GM12865 (cell line): ENCODE measurements around the gene MAZ.
A peak's percentile ranks its signal among the peaks of the same experiment; 100 is the strongest.
"Not testable (repeated sequence)": the region's sequence is repeated elsewhere in the genome, so short reads cannot be mapped to it uniquely, and the experiment has no call there.

ENCODE experiments used
- DNase-seq: peaks from one replicate; pipeline ENCODE4 v3.0.0; 2010; ENCODE audit warnings: low read depth
- H3K4me3 ChIP-seq: 2 replicates; pipeline ENCODE4 v1.5.1; 2011; ENCODE audit warnings: mild to moderate bottlenecking, low read depth, low read length, control low read depth
- CTCF ChIP-seq: IDR thresholded peaks from 2 replicates; pipeline ENCODE4 v1.5.1; 2011; ENCODE audit warnings: low read length, control low read depth, low read depth, inconsistent platforms; ENCODE audit not compliant: insufficient read depth; ENCODE audit errors: missing control alignments

Gene MAZ

GRCh38 chr16:29806099-29806579, at the start of gene MAZ:
MAZ (plus strand) TSS chr16:29806529; CDS start chr16:29806702, 173 bp downstream.
- peak within 1 kb of the TSS; percentile 92 for H3K4me3 ChIP-seq
- TF ChIP-seq CTCF: no peak
- no peak for DNase-seq

GRCh38 chr16:29756654-29757053, 49.7 kb upstream of the MAZ start:
- no peak for DNase-seq
- H3K4me3 ChIP-seq: no peak overlapping the region
- no peak for TF ChIP-seq CTCF

GRCh38 chr16:29757086-29757485, 49.2 kb upstream of the MAZ start:
- DNase-seq, H3K4me3 ChIP-seq: not testable (repeated sequence)

- H3K4me3 ChIP-seq: no peak overlapping the region
- DNase-seq: no peak
- TF ChIP-seq CTCF: no peak
Measured at GRCh38 chr16:29757950-29758466, 48.3 kb upstream of the MAZ start.

GRCh38 chr16:29760567-29761279, 45.6 kb upstream of the MAZ start:
- H3K4me3 ChIP-seq: no peak overlapping the region
- no peak for TF ChIP-seq CTCF
- DNase-seq: no peak

- DNase-seq, H3K4me3 ChIP-seq: not testable (repeated sequence)
Measured at GRCh38 chr16:29761280-29761651, 45.1 kb upstream of the MAZ start.

- DNase-seq: no peak
- no peak overlapping the region for H3K4me3 ChIP-seq
- TF ChIP-seq CTCF: no peak
Measured at GRCh38 chr16:29761882-29762281, 44.4 kb upstream of the MAZ start.

- no peak for TF ChIP-seq CTCF
- H3K4me3 ChIP-seq: no peak overlapping the region
- DNase-seq: no peak
Measured at GRCh38 chr16:29763326-29763725, 43.0 kb upstream of the MAZ start.
